ENCODE data around the gene VEGFA.

- TF ChIP-seq SIN3A (IDR thresholded peaks at IDR 0.05; ENCODE audit: borderline replicate concordance, insufficient read depth, low read length) (no peak; the same call in 1 of the 2 replicates), POLR2AphosphoS5 (IDR thresholded peaks at IDR 0.05; ENCODE audit: low read depth, low read length) (no peak), REST (IDR thresholded peaks at IDR 0.05; ENCODE audit: insufficient read depth in 1 of 2, low read depth in 2 of 2, low read length in 2 of 2) (no peak)
Measured at GRCh38 chr6:43771858-43772680, 2.1 kb downstream of the VEGFA start.

All from PFSK-1 (cell line).